B cell (primary cell): ENCODE data around the gene ZDHHC20. TPM values are rescaled to one million over a fixed set of nuclear protein-coding genes. Genes with fewer than 3 reads are reported as not detected.

Experiments
- ATAC-seq: fragments of 200-7000 bp; cut with Tn5 transposase; one replicate; pipeline ENCODE4 v1.10.0; 2021; ENCODE audit warnings: low read depth, mild to moderate bottlenecking, moderate number of reproducible peaks, moderate library complexity
- CTCF ChIA-PET: fragments of 350-600 bp; sonication (Branson Sonifier 250); formaldehyde crosslinking; loops from one replicate; lab custom pipeline; 2021; ENCODE audit warnings: antibody characterized with exemption, inconsistent platforms; lab: Charles Lee
- POLR2A ChIA-PET: fragments of 350-600 bp; sonication (Branson Sonifier 250); formaldehyde crosslinking; loops from one replicate; lab custom pipeline; 2021; ENCODE audit warnings: antibody characterized with exemption; lab: Charles Lee
- DNase-seq: peaks from one replicate; pipeline ENCODE4 v3.0.0; 2013
- H2AFZ ChIP-seq: 2 replicates; pipeline ENCODE4 v1.6.1; 2012; ENCODE audit warnings: mild to moderate bottlenecking, low read depth, low read length; ENCODE audit not compliant: insufficient read depth, poor library complexity, severe bottlenecking
- H3K27ac ChIP-seq, 2 donors: 1 replicate in 1 of 2; 2 replicates in 1 of 2; pipeline ENCODE4 v1.5.1; 2012 to 2013; ENCODE audit warnings: low read length in 2 of 2, mild to moderate bottlenecking in 2 of 2, moderate library complexity in 1 of 2
- H3K27me3 ChIP-seq, 4 experiments: fragments of 200-600 bp in 1 of 4; sonication (generic) in 1 of 4; replicated peaks in 1 of 4; 1 replicate in 2 of 4; 2 replicates in 2 of 4; pipeline versions ENCODE4 v1.6.1 to v1.7.0; 2013 to 2016; ENCODE audit warnings: low read length in 3 of 4, mild to moderate bottlenecking in 2 of 4, mixed read lengths in 1 of 4, moderate library complexity in 1 of 4; ENCODE audit not compliant: insufficient read depth in 4 of 4, control insufficient read depth in 3 of 4; ENCODE audit errors: control extremely low read depth in 1 of 4
- H3K36me3 ChIP-seq, 2 experiments: replicated peaks in 1 of 2; 1 replicate in 1 of 2; 2 replicates in 1 of 2; pipeline versions ENCODE4 v1.6.1 to v1.7.1; 2013; ENCODE audit warnings: low read length in 1 of 2; ENCODE audit not compliant: insufficient read depth in 2 of 2, control insufficient read depth in 1 of 2; ENCODE audit errors: control extremely low read depth in 1 of 2, extremely low read depth in 1 of 2
- H3K4me1 ChIP-seq, 2 donors: fragments of 200-600 bp in 1 of 2; sonication (generic) in 1 of 2; 1 replicate in 1 of 2; 2 replicates in 1 of 2; pipeline versions ENCODE4 v1.5.1 to v1.6.1; 2013 to 2017; ENCODE audit warnings: low read length in 2 of 2; ENCODE audit not compliant: control insufficient read depth in 2 of 2, insufficient read depth in 2 of 2
- H3K4me2 ChIP-seq: replicated peaks from 2 replicates; pipeline ENCODE3; 2012; ENCODE audit warnings: mild to moderate bottlenecking, low read depth, low read length; ENCODE audit not compliant: poor library complexity, severe bottlenecking
- H3K4me3 ChIP-seq, 5 experiments: fragments of 200-600 bp in 1 of 5; sonication (generic) in 1 of 5; 1 replicate in 3 of 5; 2 replicates in 2 of 5; pipeline versions ENCODE4 v1.5.1 to v1.7.0; 2011 to 2016; ENCODE audit warnings: low read length in 4 of 5, mild to moderate bottlenecking in 4 of 5, low read depth in 2 of 5, control low read depth in 1 of 5, moderate library complexity in 1 of 5; ENCODE audit not compliant: insufficient read depth in 1 of 5; ENCODE audit errors: control extremely low read depth in 1 of 5, extremely low read depth in 1 of 5
- H3K79me2 ChIP-seq: fragments of 200-600 bp; sonication (generic); one replicate; pipeline ENCODE4 v1.6.0; 2016; ENCODE audit warnings: low read length; ENCODE audit not compliant: control insufficient read depth, insufficient read depth
- H3K9ac ChIP-seq: fragments of 200-600 bp; sonication (generic); 2 replicates; pipeline ENCODE4 v1.6.1; 2017; ENCODE audit warnings: mild to moderate bottlenecking, low read length, moderate library complexity
- H3K9me3 ChIP-seq, 3 donors: one replicate each; pipeline versions ENCODE4 v1.6.1 to v1.7.1; 2013; ENCODE audit warnings: low read length in 2 of 3; ENCODE audit not compliant: control insufficient read depth in 2 of 3, insufficient read depth in 1 of 3; ENCODE audit errors: control extremely low read depth in 1 of 3
- H4K20me1 ChIP-seq: 2 replicates; pipeline ENCODE4 v1.6.0; 2012; ENCODE audit warnings: mild to moderate bottlenecking, low read length; ENCODE audit not compliant: insufficient read depth, control insufficient read depth, poor library complexity, severe bottlenecking
- H3K27ac Mint-ChIP-seq: one replicate; pipeline ENCODE4 v1.8.0; 2021; ENCODE audit warnings: mixed read lengths
- H3K27me3 Mint-ChIP-seq: one replicate; pipeline ENCODE4 v1.8.0; 2021; ENCODE audit warnings: mixed read lengths
- H3K4me1 Mint-ChIP-seq: one replicate; pipeline ENCODE4 v1.8.0; 2021; ENCODE audit warnings: mixed read lengths
- H3K4me3 Mint-ChIP-seq: one replicate; pipeline ENCODE4 v1.8.0; 2021; ENCODE audit warnings: mixed read lengths
- H3K9me3 Mint-ChIP-seq: one replicate; pipeline ENCODE4 v1.8.0; 2022; ENCODE audit warnings: mixed read lengths; ENCODE audit not compliant: insufficient read depth
- EZH2 ChIP-seq: IDR thresholded peaks from 2 replicates; pipeline ENCODE4 v1.6.1; 2012; ENCODE audit warnings: borderline replicate concordance, low read depth, mild to moderate bottlenecking, moderate library complexity, low read length; ENCODE audit not compliant: insufficient read depth, poor library complexity, severe bottlenecking
- WGBS: methylation state at CpG from one replicate; pipeline ENCODE4 v1.1.5; 2013; ENCODE audit warnings: missing lambda C conversion rate; ENCODE audit not compliant: insufficient coverage; 5-methylcytosine and 5-hydroxymethylcytosine counted together
- intact Hi-C: fragments of 100-400 bp; cut with micrococcal nuclease; formaldehyde crosslinking; loops from one replicate; pipeline ENCODE4 v1.10.0; 2022
- polyA plus RNA-seq: library from polyadenylated mRNA; depleted of rRNA; stranded (reverse); fragments of >200 nt; gene quantifications from 2 replicates; pipeline ENCODE4 v1.2.3, GENCODE V29; 2012
- total RNA-seq, 2 donors: library from RNA; stranded (reverse); fragments of 120-200 nt in 1 of 2; gene quantifications; 1 replicate in 1 of 2; 2 replicates in 1 of 2; pipeline versions ENCODE4 v1.2.3 to v1.2.4, GENCODE V29; 2013 to 2022
- TF ChIP-seq, protein P1 (sequence below): fragments of 200-600 bp; IDR thresholded peaks from one replicate; pipeline ENCODE4 v1.8.0; 2022; ENCODE audit warnings: antibody characterized with exemption, mild to moderate bottlenecking

The ZDHHC20 gene
- total and polyA plus RNA-seq, 2 donors (not counting 1 experiment from before 2014, with no cell fraction given), result 10.3 to 61.5 TPM

DNA sequence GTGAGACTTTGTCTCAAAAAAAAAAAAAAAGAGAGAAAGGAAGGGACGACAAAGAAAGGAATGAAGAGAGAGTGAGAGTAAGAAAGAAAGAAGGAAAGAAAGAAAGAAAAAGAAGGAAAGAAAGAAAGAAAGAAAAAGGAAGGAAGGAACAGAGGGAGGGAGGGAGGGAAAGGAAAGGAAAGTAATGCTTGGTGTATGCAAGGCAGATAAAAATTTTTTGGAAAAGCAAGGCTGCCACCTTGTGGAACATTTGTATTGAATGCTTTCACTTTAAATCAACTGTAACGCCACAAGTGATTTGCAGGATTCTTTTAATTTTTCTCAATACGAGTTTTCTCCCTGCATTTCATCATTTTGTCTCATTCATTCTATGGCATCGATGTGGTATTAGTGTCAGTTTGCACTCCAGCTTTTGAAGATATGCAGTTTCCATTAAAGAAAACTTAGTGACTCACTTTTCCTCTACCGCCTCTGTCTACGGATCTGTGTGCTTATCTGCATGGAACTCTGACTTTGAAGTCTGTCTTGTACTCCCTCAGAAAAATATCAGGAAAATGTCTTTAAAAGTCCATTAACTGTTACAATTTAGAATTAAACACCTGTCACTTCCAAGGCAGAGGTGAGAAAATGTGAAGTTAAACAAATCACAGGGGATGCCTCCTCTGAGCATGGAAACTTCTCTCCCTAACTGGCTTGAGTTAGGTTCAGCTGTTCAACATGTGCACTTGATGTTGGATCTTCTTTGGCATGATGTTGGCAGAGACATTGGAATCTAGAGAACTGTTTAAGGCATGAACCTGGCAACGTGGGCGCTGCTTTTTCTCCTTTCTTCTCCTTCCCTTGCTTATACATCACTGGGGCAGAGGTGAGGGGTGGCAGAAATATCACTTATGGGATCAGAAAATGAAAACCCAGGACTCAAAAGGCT, 20.0 kb upstream of the ZDHHC20 start:
- ATAC-seq, result peak; percentile 39
- Histone ChIP-seq H3K9ac (no peak overlapping the region), H3K27me3 (peaks cover 0 to 4% (median 2%) of the 10 kb centered on the region in 4 experiments), H3K36me3 (no peaks in the 10 kb centered on the region), H2AFZ (no peak overlapping the region), H3K4me3 (no peak overlapping the region), H3K4me1 (peaks cover 7 to 8% of the 10 kb centered on the region in 2 donors), H3K4me2 (peak overlapping the region; percentile 24), H3K27ac (no peak overlapping the region), H4K20me1 (no peaks in the 10 kb centered on the region), H3K79me2 (no peaks in the 10 kb centered on the region), H3K9me3 (no peaks in the 10 kb centered on the region)
- intact Hi-C loops, result loop anchor here (1.0 to 10.0 kb wide), 6 partner anchors 102 to 1282 kb away; no protein-coding TSS in a partner anchor
- Mint-ChIP-seq H3K9me3 (no peaks in the 10 kb centered on the region), H3K27ac (no peak overlapping the region), H3K27me3 (no peaks in the 10 kb centered on the region), H3K4me3 (no peak overlapping the region), H3K4me1 (peaks cover 16% of the 10 kb centered on the region)
- ChIA-PET CTCF (interaction anchor here (0.6 to 7.4 kb wide), 19 partner anchors 15 to 881 kb away, joined by 3 to 83 read pairs (median 4); partner anchors contain the start of genes MICU2, MRPL57, SKA3 and ZDHHC20), POLR2A (no interaction called here)
- TF ChIP-seq EZH2, result no peak
- TF ChIP-seq, protein P1, sequence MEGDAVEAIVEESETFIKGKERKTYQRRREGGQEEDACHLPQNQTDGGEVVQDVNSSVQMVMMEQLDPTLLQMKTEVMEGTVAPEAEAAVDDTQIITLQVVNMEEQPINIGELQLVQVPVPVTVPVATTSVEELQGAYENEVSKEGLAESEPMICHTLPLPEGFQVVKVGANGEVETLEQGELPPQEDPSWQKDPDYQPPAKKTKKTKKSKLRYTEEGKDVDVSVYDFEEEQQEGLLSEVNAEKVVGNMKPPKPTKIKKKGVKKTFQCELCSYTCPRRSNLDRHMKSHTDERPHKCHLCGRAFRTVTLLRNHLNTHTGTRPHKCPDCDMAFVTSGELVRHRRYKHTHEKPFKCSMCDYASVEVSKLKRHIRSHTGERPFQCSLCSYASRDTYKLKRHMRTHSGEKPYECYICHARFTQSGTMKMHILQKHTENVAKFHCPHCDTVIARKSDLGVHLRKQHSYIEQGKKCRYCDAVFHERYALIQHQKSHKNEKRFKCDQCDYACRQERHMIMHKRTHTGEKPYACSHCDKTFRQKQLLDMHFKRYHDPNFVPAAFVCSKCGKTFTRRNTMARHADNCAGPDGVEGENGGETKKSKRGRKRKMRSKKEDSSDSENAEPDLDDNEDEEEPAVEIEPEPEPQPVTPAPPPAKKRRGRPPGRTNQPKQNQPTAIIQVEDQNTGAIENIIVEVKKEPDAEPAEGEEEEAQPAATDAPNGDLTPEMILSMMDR, result peak; percentile 90
- peak; percentile 81 for DNase-seq
- 54% methylated on average over 3 of the region's 8 CpGs for WGBS
